ENCODE measurements around the gene UCHL1.

DNA sequence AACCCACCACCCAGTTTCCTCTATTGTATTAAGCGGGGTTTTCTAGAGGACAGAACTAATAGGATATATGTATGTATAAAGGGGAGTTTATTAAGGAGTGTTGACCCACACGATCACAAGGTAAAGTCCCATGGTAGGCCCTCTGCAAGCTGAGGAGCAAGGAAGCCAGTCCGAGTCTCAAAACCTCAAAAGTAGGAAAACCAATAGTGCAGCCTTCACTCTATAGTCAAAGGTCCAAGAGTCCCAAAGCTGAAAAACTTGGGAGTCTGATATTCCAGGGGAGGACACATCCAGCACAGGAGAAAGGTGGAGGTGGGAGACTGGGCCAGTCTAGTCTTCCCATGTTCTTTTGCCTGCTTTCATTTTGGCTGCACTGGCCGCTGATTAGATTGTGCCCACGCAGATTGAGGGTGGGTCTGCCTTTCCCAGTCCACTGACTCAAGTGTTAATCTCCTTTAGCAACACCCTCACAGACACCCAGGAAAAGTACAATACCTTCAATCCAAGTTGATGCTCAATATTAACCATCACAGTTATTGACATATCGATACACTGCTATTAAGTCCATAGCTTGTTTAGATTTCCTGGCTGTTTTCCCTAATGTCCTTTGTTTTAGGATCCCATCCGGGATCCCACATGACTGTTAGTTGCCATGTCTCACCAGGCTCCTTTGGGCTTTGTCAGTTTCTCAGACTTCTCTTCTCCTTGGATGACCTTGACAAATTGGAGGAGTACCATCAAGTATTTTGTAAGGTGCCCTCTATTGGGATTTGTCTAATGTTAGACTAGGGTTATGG, 12.2 kb downstream of the UCHL1 start:
- TF ChIP-seq, protein P1, sequence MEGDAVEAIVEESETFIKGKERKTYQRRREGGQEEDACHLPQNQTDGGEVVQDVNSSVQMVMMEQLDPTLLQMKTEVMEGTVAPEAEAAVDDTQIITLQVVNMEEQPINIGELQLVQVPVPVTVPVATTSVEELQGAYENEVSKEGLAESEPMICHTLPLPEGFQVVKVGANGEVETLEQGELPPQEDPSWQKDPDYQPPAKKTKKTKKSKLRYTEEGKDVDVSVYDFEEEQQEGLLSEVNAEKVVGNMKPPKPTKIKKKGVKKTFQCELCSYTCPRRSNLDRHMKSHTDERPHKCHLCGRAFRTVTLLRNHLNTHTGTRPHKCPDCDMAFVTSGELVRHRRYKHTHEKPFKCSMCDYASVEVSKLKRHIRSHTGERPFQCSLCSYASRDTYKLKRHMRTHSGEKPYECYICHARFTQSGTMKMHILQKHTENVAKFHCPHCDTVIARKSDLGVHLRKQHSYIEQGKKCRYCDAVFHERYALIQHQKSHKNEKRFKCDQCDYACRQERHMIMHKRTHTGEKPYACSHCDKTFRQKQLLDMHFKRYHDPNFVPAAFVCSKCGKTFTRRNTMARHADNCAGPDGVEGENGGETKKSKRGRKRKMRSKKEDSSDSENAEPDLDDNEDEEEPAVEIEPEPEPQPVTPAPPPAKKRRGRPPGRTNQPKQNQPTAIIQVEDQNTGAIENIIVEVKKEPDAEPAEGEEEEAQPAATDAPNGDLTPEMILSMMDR (IDR thresholded peaks at IDR 0.05): no peak
- no peak for TF ChIP-seq POLR2A (IDR thresholded peaks at IDR 0.05)
